Lung microvascular endothelial cell (primary cell): ENCODE measurements around the gene ALAD. TPM values are rescaled to one million over a fixed set of nuclear protein-coding genes. Genes with fewer than 3 reads are reported as not detected.

ENCODE experiments used
- DNase-seq, 2 donors: peaks; one replicate each; pipeline versions ENCODE4 v3.0.0 to v3.0.0-alpha.2; 2010; ENCODE audit warnings: low read depth in 2 of 2
- total RNA-seq: library from RNA; depleted of rRNA; stranded (reverse); fragments of >200 nt; gene quantifications from 2 replicates; pipeline ENCODE4 v1.2.1, GENCODE V29; 2014

Gene ALAD
- total RNA-seq, 1 donor from 2014 or later, result 14.1 TPM

GRCh38 chr9:113350107-113350661 lies 50.9 kb downstream of the ALAD start:
- no peak for DNase-seq

GRCh38 chr9:113349445-113350094 lies 51.5 kb downstream of the ALAD start, which contains the start of gene BSPRY:
Gene BSPRY (plus strand): TSS chr9:113349541. CDS start chr9:113349580, 39 bp downstream.
- no peak for DNase-seq

GRCh38 chr9:113349066-113349444 lies 52.0 kb downstream of the ALAD start:
- DNase-seq, result no peak

GRCh38 chr9:113348437-113348836 lies 52.6 kb downstream of the ALAD start:
- no peak for DNase-seq

GRCh38 chr9:113345671-113346070 lies 55.4 kb downstream of the ALAD start:
- no peak for DNase-seq

- no peak for DNase-seq
Measured at GRCh38 chr9:113345190-113345589, 55.9 kb downstream of the ALAD start.

GRCh38 chr9:113343732-113344231 lies 57.3 kb downstream of the ALAD start:
- peak; percentile 38 to 57 for DNase-seq

GRCh38 chr9:113341712-113342410 lies 59.2 kb downstream of the ALAD start:
- no peak for DNase-seq

GRCh38 chr9:113340011-113340699 lies 60.9 kb downstream of the ALAD start, which contains the start of gene WDR31:
Gene WDR31 (minus strand): TSS chr9:113340275. CDS start chr9:113332022, 8,253 bp downstream.
- DNase-seq, result peak; percentile 92 to 94

GRCh38 chr9:113337714-113338113 lies 63.4 kb downstream of the ALAD start:
- no peak for DNase-seq

Other genes starting within 250 kb of the ALAD start
- 8.3 and 14.7 TPM in 2 replicates for gene FKBP15, start 180.0 kb downstream of the ALAD start, total RNA-seq
- gene SLC31A1, start 179.7 kb downstream of the ALAD start, total RNA-seq, result 12.4 and 13.7 TPM in 2 replicates
- gene CDC26, start 125.7 kb downstream of the ALAD start, total RNA-seq, result 33.7 and 34.2 TPM in 2 replicates
- 16.3 and 18.3 TPM in 2 replicates for gene PRPF4, start 125.6 kb downstream of the ALAD start, total RNA-seq
- not detected in 2 replicates for gene RNF183, start 97.9 kb downstream of the ALAD start, total RNA-seq
- 0.20 and 0.22 TPM in 2 replicates for gene WDR31, start 61.0 kb downstream of the ALAD start, total RNA-seq
- gene BSPRY, start 51.7 kb downstream of the ALAD start, total RNA-seq, result not detected in 2 replicates
- gene HDHD3, start 24.3 kb downstream of the ALAD start, total RNA-seq, result 4.4 and 8.9 TPM in 2 replicates
- 33.9 and 34.0 TPM in 2 replicates for gene POLE3, start 9.4 kb upstream of the ALAD start, total RNA-seq
- gene C9orf43, start 9.5 kb upstream of the ALAD start, total RNA-seq, result 0.20 and 0.65 TPM in 2 replicates
- 126 and 198 TPM in 2 replicates for gene RGS3, start 62.4 kb upstream of the ALAD start, total RNA-seq